ENCODE data around the gene STAT3. TPM values are rescaled to one million over a fixed set of nuclear protein-coding genes. Genes with fewer than 3 reads are reported as not detected.

STAT3 gene
- total RNA-seq, 2 donors from 2014 or later, result 79.4 to 99.5 TPM

DNA sequence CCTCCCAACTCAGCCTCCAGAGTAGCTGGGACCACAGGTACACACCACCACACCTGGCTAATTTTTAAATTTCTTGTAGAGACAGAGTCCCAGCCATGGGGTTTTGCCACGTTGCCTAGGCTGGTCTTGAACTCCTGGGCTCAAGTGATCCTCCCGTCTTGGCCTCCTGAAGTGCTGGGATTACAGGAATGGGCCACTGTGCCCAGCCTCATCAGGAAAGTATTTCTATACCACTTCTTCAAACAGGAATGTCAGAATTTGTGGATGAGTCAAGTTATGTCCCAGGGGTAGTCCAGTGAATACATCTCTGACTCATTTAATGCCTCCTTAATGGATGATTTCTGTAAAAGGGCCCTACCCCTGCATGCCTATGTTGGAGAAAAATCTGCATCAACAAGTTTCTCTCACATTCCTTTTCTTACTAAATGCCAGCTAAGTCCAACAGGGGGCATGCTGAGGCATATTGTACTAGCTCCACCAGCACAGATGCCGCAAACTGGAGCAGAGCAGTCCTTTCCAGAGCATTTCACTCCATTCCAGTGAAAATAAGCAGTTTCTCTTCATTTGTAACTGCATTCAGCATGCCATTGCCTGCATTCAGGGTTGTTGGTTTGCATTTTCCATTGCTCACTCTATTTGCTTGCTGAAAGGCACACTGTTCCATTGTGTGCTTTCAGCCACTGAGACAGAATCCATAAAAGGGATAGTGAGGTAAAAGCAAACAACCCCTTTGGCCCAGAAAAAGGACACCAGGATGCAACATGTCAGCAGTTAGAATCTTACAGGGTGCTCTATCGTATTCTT is 40.1 kb upstream of the STAT3 start:
- Histone ChIP-seq H3K36me3 (replicated peaks in 1 of 2; ENCODE audit: insufficient read depth in 1 of 2, low read depth in 2 of 2) (no peaks in the 10 kb centered on the region), H3K4me1 (peaks cover 12% of the 10 kb centered on the region), H3K27me3 (no peaks in the 10 kb centered on the region), H3K4me3 (no peak overlapping the region), H3K9me3 (no peaks in the 10 kb centered on the region), H3K27ac (no peak overlapping the region)
- intact Hi-C loops (cut with DNase I), result no loop called here
- DNase-seq, result peak; percentile 52 to 78 (median 68)
- ATAC-seq, result peak; percentile 80
- WGBS, 2 donors, result 36 to 38% methylated on average over 2 to 4 of the region's 4 CpGs
- no peak for TF ChIP-seq POLR2A (IDR thresholded peaks at IDR 0.05)
- TF ChIP-seq, protein P1, sequence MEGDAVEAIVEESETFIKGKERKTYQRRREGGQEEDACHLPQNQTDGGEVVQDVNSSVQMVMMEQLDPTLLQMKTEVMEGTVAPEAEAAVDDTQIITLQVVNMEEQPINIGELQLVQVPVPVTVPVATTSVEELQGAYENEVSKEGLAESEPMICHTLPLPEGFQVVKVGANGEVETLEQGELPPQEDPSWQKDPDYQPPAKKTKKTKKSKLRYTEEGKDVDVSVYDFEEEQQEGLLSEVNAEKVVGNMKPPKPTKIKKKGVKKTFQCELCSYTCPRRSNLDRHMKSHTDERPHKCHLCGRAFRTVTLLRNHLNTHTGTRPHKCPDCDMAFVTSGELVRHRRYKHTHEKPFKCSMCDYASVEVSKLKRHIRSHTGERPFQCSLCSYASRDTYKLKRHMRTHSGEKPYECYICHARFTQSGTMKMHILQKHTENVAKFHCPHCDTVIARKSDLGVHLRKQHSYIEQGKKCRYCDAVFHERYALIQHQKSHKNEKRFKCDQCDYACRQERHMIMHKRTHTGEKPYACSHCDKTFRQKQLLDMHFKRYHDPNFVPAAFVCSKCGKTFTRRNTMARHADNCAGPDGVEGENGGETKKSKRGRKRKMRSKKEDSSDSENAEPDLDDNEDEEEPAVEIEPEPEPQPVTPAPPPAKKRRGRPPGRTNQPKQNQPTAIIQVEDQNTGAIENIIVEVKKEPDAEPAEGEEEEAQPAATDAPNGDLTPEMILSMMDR (IDR thresholded peaks at IDR 0.05), result peak; percentile 36 to 72 (median 67)

DNA sequence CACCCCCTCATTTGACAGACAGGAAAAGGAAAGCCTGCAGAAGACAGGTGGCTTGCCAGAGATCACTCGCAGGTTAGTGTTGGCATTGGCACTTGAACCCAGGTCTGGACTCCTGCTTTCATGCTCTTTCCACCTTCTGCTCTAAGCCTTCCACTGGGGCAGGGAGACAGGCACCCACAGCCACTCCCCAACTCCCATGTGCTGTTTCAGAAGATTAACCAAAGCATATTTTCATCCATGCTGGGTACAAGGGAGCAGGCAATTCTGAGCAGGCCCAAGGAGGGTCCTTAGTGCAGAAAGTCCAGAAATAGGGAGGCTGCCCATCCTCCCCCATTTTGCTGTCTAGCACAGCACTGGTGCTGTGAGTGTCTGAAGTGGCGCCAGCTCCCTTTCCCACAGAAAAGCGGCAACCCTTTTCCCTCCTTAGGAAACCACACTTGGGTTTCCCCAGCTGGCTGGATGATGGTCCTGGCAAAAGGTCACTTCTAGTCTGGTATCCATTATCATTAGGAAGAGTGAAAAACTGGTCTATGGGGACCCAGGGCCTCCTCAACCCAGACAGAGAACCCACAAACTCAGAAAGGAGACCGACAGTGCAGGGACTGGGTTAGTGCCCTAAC is 36.9 kb upstream of the STAT3 start:
- Histone ChIP-seq H3K36me3 (replicated peaks in 1 of 2; ENCODE audit: insufficient read depth in 1 of 2, low read depth in 2 of 2) (no peaks in the 10 kb centered on the region), H3K4me3 (no peak overlapping the region), H3K4me1 (peaks cover 23% of the 10 kb centered on the region), H3K9me3 (no peaks in the 10 kb centered on the region), H3K27me3 (peaks cover 0 to 4% of the 10 kb centered on the region in 2 donors), H3K27ac (no peak overlapping the region)
- no peak for ATAC-seq
- intact Hi-C loops (cut with DNase I), result no loop called here
- 83 to 88% methylated on average over 4 of the region's 4 CpGs for whole genome bisulfite sequencing, 2 donors
- no peak for DNase-seq
- TF ChIP-seq, protein P1 (IDR thresholded peaks at IDR 0.05), result no peak
- no peak for TF ChIP-seq POLR2A (IDR thresholded peaks at IDR 0.05)

DNA sequence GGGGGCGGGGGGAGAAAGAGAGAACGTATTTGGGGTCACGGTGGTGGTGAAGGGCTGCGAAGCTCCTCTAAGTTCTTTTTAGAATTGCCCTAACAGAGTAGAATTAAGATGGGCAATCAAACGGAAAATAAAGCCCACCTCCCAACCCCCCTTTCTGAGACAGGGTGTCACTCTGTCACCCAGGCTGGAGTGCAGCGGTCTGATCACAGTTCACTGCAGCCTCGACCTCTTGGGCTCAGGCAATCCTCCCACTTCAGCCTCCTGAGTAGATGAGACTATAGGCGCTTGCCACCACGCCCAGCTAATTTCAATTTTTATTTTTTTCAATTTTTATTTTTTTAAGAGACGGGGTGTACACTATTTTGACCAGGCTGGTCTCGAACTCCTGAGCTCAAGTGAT is 35.5 kb upstream of the STAT3 start:
- Histone ChIP-seq H3K4me1 (peaks cover 19% of the 10 kb centered on the region), H3K27ac (peak overlapping the region in 3 of 4 donors; percentile 62 to 78 (median 74)), H3K36me3 (replicated peaks in 1 of 2; ENCODE audit: insufficient read depth in 1 of 2, low read depth in 2 of 2) (no peaks in the 10 kb centered on the region), H3K27me3 (peaks cover 0 to 4% of the 10 kb centered on the region in 2 donors), H3K4me3 (no peak overlapping the region), H3K9me3 (no peaks in the 10 kb centered on the region)
- DNase-seq, result no peak
- no peak for ATAC-seq
- intact Hi-C loops (cut with DNase I), result no loop called here
- 71 to 81% methylated on average over 11 of the region's 11 CpGs for WGBS, 2 donors
- no peak for TF ChIP-seq POLR2A (IDR thresholded peaks at IDR 0.05)
- TF ChIP-seq, protein P1 (IDR thresholded peaks at IDR 0.05), result no peak

DNA sequence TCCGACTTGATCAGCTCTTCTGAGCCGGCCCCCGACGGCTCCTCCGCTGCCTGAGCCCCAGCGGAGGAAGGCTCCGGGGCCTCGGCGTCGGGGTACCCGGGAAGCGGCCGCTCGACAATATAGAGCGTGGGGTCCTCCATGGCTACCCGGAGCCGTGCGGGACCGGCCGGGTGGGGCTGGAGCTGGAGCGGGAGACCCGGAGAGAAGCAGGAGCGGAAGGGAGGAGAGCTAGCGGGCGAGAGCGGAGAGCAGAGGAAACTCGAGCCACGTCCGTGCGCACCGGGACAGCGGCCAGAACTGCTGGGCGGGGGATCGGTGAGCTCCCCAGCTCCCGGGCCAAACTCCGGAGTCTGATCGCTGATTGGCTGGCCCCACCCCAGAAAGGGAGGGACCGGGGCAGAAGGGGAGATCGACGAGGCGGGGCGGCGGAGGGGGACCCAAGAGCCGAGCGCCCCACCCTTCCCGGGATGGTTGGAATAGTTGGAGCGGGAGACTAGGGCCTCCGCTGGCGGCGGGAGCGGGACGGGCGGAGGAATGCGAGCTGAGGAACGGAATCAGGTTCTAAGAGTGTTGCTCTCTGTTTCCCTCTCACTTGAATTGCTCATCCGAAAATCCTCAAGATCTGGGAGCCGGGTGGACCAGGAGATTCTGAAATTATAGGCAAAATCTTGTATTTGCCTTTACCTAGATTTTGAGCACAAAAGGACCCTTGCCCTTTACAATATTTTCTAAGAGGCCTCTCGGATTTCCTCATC is 34.9 kb upstream of the STAT3 start, which contains the start of gene CAVIN1:
Gene CAVIN1, minus strand, starts transcription at position 299 of the 755 bp plus-strand sequence. Its CDS starts 159 bp downstream, at position 140.
- Histone ChIP-seq H3K4me1 (peaks cover 19% of the 10 kb centered on the region), H3K9me3 (no peaks in the 10 kb centered on the region), H3K4me3 (peak within 1 kb of the TSS; percentile 14 to 42), H3K36me3 (replicated peaks in 1 of 2; ENCODE audit: insufficient read depth in 1 of 2, low read depth in 2 of 2) (no peaks in the 10 kb centered on the region), H3K27me3 (peaks cover 0 to 4% of the 10 kb centered on the region in 2 donors), H3K27ac (peak within 1 kb of the TSS; percentile 39 to 78 (median 68))
- ATAC-seq (peak; percentile 89), DNase-seq (peak; percentile 87 to 94 (median 92))
- TF ChIP-seq POLR2A (IDR thresholded peaks at IDR 0.05), result peak; percentile 65 to 80 (median 80)
- TF ChIP-seq, protein P1 (IDR thresholded peaks at IDR 0.05), result peak in 1 of 7 experiments; percentile 6
- intact Hi-C loops (cut with DNase I), result no loop called here
- WGBS, 2 donors, result 2 to 7% methylated on average over 25 to 58 of the region's 58 CpGs
